ENCODE data around the gene NOTO.

The NOTO gene

DNA sequence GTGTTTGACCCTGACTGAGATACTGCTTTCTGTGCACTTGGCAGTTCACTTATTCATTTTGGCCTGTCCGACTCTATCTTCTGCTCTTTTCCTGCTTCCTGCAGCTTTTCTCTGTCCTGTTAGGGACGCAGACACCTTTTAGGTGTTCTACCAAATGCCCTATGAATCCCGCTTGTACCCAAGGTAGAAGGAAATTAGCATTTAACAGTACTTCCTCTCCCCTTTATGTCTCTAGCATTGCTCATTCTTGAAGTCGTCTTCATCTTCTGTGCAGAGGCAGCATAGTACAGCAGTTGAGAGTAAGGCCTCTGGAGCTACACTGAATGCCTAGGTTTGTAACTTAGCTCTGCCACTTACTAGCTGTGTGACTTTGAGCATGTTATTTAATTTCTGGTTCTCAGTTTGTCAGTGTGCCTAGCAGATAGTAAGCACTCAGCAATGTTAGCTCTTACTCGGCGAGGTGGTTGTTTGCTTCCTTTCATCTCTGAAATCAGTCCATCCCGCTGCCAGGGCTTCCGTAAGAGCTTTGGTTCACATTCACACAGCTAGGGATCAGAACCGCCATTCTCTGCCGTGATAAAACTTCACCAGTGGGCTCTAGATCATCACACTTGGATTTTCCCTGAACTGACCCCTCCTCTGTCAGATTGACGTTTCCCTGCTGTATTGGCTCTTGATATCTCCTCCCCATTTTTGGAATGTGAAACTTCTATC lies 33.1 kb downstream of the NOTO start:
- no peak for DNase-seq

- no peak for DNase-seq
These were observed 34.8 kb downstream of the NOTO start for GRCh38 chr2:73237168-73237567.

DNA sequence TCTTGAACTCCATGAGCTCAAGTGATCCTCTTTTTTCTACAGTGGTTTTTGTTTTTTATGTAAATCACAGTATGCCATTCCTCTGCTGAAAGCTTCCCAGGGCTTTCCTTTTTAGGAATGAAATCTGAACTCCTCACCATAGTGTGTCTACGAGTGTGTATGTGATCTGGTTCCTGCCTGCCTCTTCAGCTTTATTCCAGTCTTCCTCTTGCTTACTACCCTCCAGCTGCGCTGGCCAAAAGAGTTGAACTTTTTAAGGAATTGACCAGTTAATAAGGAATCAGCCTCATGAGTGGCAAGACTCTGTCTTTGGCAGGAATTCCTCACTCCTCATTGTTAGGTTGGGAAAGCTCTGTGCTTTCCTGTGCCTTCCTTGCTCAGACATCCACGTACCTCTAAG lies 35.8 kb downstream of the NOTO start:
- no peak for DNase-seq

GRCh38 chr2:73238976-73239375 lies 36.6 kb downstream of the NOTO start:
- no peak for DNase-seq

DNA sequence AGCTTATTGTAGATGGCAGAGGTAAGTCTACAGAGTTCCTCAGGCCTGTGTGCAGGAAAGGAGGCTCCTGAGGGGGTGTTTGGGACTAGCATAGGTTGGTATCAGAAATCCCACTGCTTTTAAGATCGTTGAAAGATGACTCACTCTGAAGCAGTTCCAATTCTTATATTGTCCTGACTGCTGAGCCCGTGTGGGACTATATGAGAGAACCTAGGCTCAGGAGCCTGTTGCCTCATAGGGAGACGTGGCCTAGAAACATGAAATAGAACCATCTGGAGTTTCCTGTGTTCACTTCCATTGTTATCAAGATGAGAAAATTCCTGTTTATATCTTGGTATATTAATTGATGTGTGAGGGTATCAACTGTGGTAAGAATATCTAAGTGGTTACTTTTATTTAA lies 37.4 kb downstream of the NOTO start:
- no peak for DNase-seq

DNA sequence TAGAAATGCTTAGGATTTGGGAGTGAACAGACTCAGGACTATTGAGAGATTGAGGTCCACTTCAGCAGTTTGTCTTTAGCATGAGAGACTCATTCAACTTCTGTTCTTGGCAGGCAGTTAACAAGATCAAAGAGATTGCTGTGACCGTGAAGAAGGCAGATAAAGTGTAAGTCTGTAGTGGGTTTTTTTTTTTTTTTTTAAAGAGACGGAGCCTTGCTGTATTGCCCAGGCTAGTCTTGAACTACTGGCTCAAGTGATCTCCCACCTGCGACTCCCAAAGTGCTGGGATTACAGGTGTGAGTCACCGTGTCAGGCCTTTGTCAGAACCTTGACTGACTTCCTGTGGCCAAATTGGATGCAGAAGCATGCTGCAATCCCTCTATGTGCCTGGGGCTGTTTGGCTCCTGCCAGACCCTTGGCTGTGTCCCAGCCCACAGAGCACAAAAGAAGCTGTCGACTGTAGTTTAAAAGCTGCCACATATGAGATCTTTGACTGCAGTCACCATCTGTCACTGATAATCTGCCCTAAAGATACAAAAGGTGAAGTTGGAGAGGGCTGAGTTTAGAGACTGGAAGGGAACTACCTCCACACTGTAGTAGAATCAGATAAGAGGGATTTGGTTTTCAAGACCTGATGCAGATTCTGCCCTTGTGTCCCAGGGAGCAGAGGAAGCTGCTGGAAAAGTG lies 41.7 kb downstream of the NOTO start:
- DNase-seq, result no peak

- DNase-seq, result no peak
These were observed 42.2 kb downstream of the NOTO start for GRCh38 chr2:73244580-73244979.

GRCh38 chr2:73246850-73247249 lies 44.5 kb downstream of the NOTO start:
- no peak for DNase-seq

- no peak for DNase-seq
These were observed 47.3 kb downstream of the NOTO start for GRCh38 chr2:73249636-73250035.

GRCh38 chr2:73250872-73251846 lies 48.8 kb downstream of the NOTO start:
- DNase-seq, result no peak

- no peak for DNase-seq
These were observed 50.1 kb downstream of the NOTO start for GRCh38 chr2:73252238-73253027.

- DNase-seq, result no peak
These were observed 51.0 kb downstream of the NOTO start for GRCh38 chr2:73253400-73253799.

DNA sequence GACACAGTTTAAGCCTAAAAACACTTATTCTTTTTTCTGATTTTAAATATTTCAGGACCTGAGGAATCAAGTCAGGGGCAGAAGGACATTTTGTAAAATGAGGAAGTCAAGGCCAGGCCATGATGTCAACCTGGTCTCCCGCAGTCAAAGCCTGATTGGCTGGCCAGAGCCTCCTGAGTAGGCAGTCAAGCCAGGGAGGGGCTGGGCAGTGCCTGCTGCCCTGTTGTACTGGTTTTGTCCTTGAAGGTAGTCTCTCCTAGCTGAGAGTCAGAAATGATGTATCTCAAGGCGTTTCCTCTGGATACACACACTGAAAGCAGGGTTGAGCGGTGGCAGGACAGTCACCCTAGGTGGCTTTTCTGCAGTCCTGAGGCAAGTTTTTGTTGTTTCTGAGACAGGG lies 51.5 kb downstream of the NOTO start:
- DNase-seq, result no peak

- DNase-seq, result no peak
These were observed 52.1 kb downstream of the NOTO start for GRCh38 chr2:73254343-73255006.

DNA sequence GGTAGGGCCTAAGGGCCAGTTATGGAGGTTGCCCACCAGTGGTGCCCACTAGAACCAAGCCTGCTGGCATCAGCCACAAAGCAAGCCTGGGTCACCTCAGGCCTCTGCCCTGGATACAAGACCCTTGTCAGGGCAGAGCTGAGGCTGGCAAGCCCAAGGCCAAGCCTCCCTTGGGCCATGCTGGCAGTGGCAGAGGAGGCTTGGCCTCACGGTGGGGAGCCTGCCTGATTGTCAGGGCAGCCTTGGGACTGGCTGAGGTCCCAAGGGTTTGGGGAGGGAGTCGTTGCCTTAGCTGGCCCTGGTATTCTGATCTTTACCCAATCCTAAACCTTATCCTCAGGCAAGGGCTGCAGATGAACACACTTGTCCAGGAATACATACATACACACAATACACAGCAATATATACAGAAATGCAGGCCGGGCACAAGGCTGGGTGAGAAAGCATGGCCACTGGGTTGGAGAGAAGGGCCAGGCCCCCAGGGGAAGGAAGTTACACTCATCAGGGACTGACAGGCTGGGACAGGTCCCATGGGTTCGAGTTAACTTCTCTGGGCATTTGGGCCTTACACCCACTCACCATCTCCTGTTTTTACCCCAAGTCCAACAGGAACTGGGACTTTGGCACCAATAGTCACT lies 52.8 kb downstream of the NOTO start:
- no peak for DNase-seq

- DNase-seq, result no peak
These were observed 53.7 kb downstream of the NOTO start for GRCh38 chr2:73255907-73256617.

DNA sequence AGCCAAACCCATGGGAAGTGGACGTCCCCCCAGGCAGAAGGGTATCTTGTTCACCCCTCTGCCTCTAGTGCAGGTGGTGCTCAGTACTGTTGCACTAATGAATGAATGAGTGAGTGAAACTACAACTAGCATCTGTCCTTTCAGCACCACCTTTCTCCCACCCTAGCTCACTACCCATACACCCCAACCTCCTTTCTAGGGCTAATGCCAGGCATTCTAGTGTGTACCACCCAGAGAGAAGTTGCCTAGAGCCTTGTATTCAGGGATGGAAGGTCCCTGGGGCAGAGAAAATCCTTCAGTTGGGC lies 54.2 kb downstream of the NOTO start:
- no peak for DNase-seq

GRCh38 chr2:73257021-73257420 lies 54.6 kb downstream of the NOTO start:
- no peak for DNase-seq

DNA sequence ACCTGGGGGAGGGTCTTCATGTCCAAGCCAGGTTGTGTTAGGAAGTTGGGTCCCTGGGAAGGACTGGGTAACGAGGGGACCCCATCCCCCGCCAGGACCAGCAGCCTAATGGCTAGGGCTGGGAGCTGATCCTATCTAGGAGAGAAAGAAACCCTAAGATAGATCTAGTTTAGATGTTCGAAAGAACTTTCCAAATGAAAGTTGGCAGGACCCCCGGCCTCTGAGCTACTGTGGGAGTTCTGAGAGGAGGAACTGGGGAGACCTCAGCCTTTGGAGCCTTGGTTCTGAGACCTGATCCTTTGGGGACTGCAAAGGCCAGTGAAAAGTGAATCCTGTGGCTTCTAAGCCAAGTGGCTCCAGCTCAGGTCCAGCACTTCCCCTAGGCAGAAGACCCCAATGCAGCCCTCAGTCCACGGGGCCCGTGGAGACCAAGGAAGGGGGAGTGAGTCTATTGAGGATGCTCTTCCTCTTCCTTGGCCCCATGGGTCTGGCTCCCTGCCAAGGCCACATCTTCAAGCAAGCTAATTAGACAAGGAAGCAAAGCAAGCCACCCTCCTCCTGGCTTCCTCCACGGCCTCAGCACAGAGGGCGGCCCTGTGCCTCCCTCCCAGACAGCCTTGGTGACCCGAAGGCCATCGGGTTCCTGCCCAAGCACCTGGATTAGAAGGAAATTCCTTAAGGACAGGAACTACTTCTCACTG lies 55.2 kb downstream of the NOTO start:
- no peak for DNase-seq

- DNase-seq, result no peak
These were observed 56.0 kb downstream of the NOTO start for GRCh38 chr2:73258186-73258912.
